ENCODE measurements around the gene GRIK1. TPM values are rescaled to one million over a fixed set of nuclear protein-coding genes. Genes with fewer than 3 reads are reported as not detected.

The GRIK1 gene
- total RNA-seq, 1 donor from 2014 or later, result not detected

- no peak overlapping the region for H3K27ac Mint-ChIP-seq (ENCODE audit: unreplicated experiment)
- no peak overlapping the region for H3K4me3 Mint-ChIP-seq (ENCODE audit: unreplicated experiment)
- no peaks in the 10 kb centered on the region for H3K27me3 Mint-ChIP-seq (ENCODE audit: unreplicated experiment)
- no peaks in the 10 kb centered on the region for H3K4me1 Mint-ChIP-seq (ENCODE audit: unreplicated experiment)
- H3K9me3 Mint-ChIP-seq (ENCODE audit: unreplicated experiment), result no peaks in the 10 kb centered on the region
- no peaks in the 10 kb centered on the region for H3K36me3 Mint-ChIP-seq (ENCODE audit: low read depth, unreplicated experiment)
- DNase-seq (ENCODE audit: low spot score), result no peak
- no peak for TF ChIP-seq CTCF (IDR thresholded peaks at IDR 0.05; ENCODE audit: unreplicated experiment)
Measured at GRCh38 chr21:29568020-29568697, 371.6 kb downstream of the GRIK1 start.

- Mint-ChIP-seq H3K27ac (ENCODE audit: unreplicated experiment) (no peak overlapping the region), H3K27me3 (ENCODE audit: unreplicated experiment) (no peaks in the 10 kb centered on the region), H3K9me3 (ENCODE audit: unreplicated experiment) (no peaks in the 10 kb centered on the region), H3K36me3 (ENCODE audit: low read depth, unreplicated experiment) (no peaks in the 10 kb centered on the region), H3K4me3 (ENCODE audit: unreplicated experiment) (no peak overlapping the region), H3K4me1 (ENCODE audit: unreplicated experiment) (no peaks in the 10 kb centered on the region)
- DNase-seq (ENCODE audit: low spot score), result no peak
- TF ChIP-seq CTCF (IDR thresholded peaks at IDR 0.05; ENCODE audit: unreplicated experiment), result no peak
Measured at GRCh38 chr21:29557931-29558725, 381.7 kb downstream of the GRIK1 start.

GRCh38 chr21:29557200-29557599, 382.6 kb downstream of the GRIK1 start:
- H3K4me1 Mint-ChIP-seq (ENCODE audit: unreplicated experiment), result no peaks in the 10 kb centered on the region
- TF ChIP-seq CTCF (IDR thresholded peaks at IDR 0.05; ENCODE audit: unreplicated experiment), result no peak
- no peak overlapping the region for H3K4me3 Mint-ChIP-seq (ENCODE audit: unreplicated experiment)
- no peaks in the 10 kb centered on the region for H3K36me3 Mint-ChIP-seq (ENCODE audit: low read depth, unreplicated experiment)
- H3K27me3 Mint-ChIP-seq (ENCODE audit: unreplicated experiment), result no peaks in the 10 kb centered on the region
- no peak for DNase-seq (ENCODE audit: low spot score)
- H3K27ac Mint-ChIP-seq (ENCODE audit: unreplicated experiment), result no peak overlapping the region
- H3K9me3 Mint-ChIP-seq (ENCODE audit: unreplicated experiment), result no peaks in the 10 kb centered on the region

GRCh38 chr21:29555601-29556000, 384.2 kb downstream of the GRIK1 start:
- no peaks in the 10 kb centered on the region for H3K4me1 Mint-ChIP-seq (ENCODE audit: unreplicated experiment)
- H3K27me3 Mint-ChIP-seq (ENCODE audit: unreplicated experiment), result no peaks in the 10 kb centered on the region
- no peak overlapping the region for H3K4me3 Mint-ChIP-seq (ENCODE audit: unreplicated experiment)
- no peak for DNase-seq (ENCODE audit: low spot score)
- no peaks in the 10 kb centered on the region for H3K9me3 Mint-ChIP-seq (ENCODE audit: unreplicated experiment)
- no peaks in the 10 kb centered on the region for H3K36me3 Mint-ChIP-seq (ENCODE audit: low read depth, unreplicated experiment)
- no peak for TF ChIP-seq CTCF (IDR thresholded peaks at IDR 0.05; ENCODE audit: unreplicated experiment)
- no peak overlapping the region for H3K27ac Mint-ChIP-seq (ENCODE audit: unreplicated experiment)

- H3K36me3 Mint-ChIP-seq (ENCODE audit: low read depth, unreplicated experiment), result no peaks in the 10 kb centered on the region
- no peak for DNase-seq (ENCODE audit: low spot score)
- no peak for TF ChIP-seq CTCF (IDR thresholded peaks at IDR 0.05; ENCODE audit: unreplicated experiment)
- no peaks in the 10 kb centered on the region for H3K27me3 Mint-ChIP-seq (ENCODE audit: unreplicated experiment)
- no peak overlapping the region for H3K4me3 Mint-ChIP-seq (ENCODE audit: unreplicated experiment)
- no peak overlapping the region for H3K27ac Mint-ChIP-seq (ENCODE audit: unreplicated experiment)
- H3K9me3 Mint-ChIP-seq (ENCODE audit: unreplicated experiment), result no peaks in the 10 kb centered on the region
- no peaks in the 10 kb centered on the region for H3K4me1 Mint-ChIP-seq (ENCODE audit: unreplicated experiment)
Measured at GRCh38 chr21:29550205-29550604, 389.6 kb downstream of the GRIK1 start.
